ENCODE results near the gene STPG3. TPM values are rescaled to one million over a fixed set of nuclear protein-coding genes. Genes with fewer than 3 reads are reported as not detected.
A peak's percentile ranks its signal among the peaks of the same experiment; 100 is the strongest.

Gene STPG3
- total and polyA plus RNA-seq, 9 of the 15 experiments (the other 6 are each of a cell fraction or from before 2014, with no cell fraction given): not detected

GRCh38 chr9:137277329-137278041, 26.4 kb downstream of the STPG3 start, which contains the start of gene TOR4A (continued):
- TF ChIP-seq NKRF (IDR thresholded peaks at IDR 0.05; ENCODE audit: borderline replicate concordance) (peak; percentile 70; the same call in 1 of the 2 replicates), MEIS2 (IDR thresholded peaks at IDR 0.05; ENCODE audit: partially characterized antibody) (no peak), SRSF9 (IDR thresholded peaks at IDR 0.05; ENCODE audit: borderline replicate concordance, low read depth, low read length) (no peak), TOE1 (IDR thresholded peaks at IDR 0.05; ENCODE audit: borderline replicate concordance) (0 out of 2 replicates have a peak, but pooled peaks have one; percentile 52), TOE1 (CRISPR knock-in tag; IDR thresholded peaks at IDR 0.05; ENCODE audit: borderline replicate concordance, low read depth) (no peak), SRSF7 (optimal IDR thresholded peaks at IDR 0.05; ENCODE audit: low read depth, low read length) (no peak), SREBF2 (CRISPR knock-in tag; IDR thresholded peaks at IDR 0.05) (no peak), ZMIZ1 (IDR thresholded peaks at IDR 0.05; ENCODE audit: low read depth in 2 of 2, low read length in 2 of 2) (0 out of 4 replicates have a peak, but pooled peaks of 1 of the 2 experiments have one; percentile 11), REST (IDR thresholded peaks at IDR 0.05; ENCODE audit: borderline replicate concordance) (peak; percentile 39; the same call in 1 of the 2 replicates), REST (CRISPR knock-in tag; IDR thresholded peaks at IDR 0.05; ENCODE audit: low read depth) (no peak; the same call in 1 of the 2 replicates), PREB (CRISPR knock-in tag; IDR thresholded peaks at IDR 0.05) (no peak), DPF2 (IDR thresholded peaks at IDR 0.05) (no peak; the same call in 1 of the 2 replicates)
